H1 (cell line): Measurements from ENCODE around the gene SEC23IP. TPM values are rescaled to one million over a fixed set of nuclear protein-coding genes. Genes with fewer than 3 reads are reported as not detected.

Experiments used
- CTCF ChIA-PET: fragments of 300-600 bp; sonication (Branson Sonifier 250); formaldehyde crosslinking; loops from one replicate; lab custom pipeline; 2021; ENCODE audit not compliant: partially characterized antibody; lab: Charles Lee
- POLR2A ChIA-PET: fragments of 300-600 bp; sonication (Branson Sonifier 250); formaldehyde crosslinking; loops from one replicate; lab custom pipeline; 2021; ENCODE audit warnings: inconsistent platforms; ENCODE audit not compliant: partially characterized antibody; lab: Charles Lee
- DNase-seq, 2 experiments: peaks; one replicate each; pipeline versions ENCODE4 v3.0.0 to v3.0.0-alpha.2; 2010 to 2022; ENCODE audit warnings: low spot score in 2 of 2, low read depth in 1 of 2, mixed read lengths in 1 of 2
- FAIRE-seq: peaks from 2 replicates; lab custom pipeline; 2011; peaks lifted over from hg19 to GRCh38; lab: Jason Lieb, UNC
- H2AFZ ChIP-seq: 2 replicates; pipeline ENCODE4 v1.8.1; 2012; ENCODE audit warnings: low read length, inconsistent platforms
- H2AK5ac ChIP-seq: 2 replicates; pipeline ENCODE4 v1.6.1; 2013; ENCODE audit warnings: low read depth, low read length
- H2BK120ac ChIP-seq: replicated peaks from 2 replicates; pipeline ENCODE3; 2013; ENCODE audit warnings: low read depth, low read length, inconsistent platforms
- H2BK12ac ChIP-seq: 2 replicates; pipeline ENCODE4 v1.6.1; 2013; ENCODE audit warnings: low read depth, low read length
- H2BK15ac ChIP-seq: 2 replicates; pipeline ENCODE4 v1.6.1; 2013; ENCODE audit warnings: low read length
- H2BK20ac ChIP-seq: 2 replicates; pipeline ENCODE4 v1.6.1; 2013; ENCODE audit warnings: low read length
- H2BK5ac ChIP-seq: 2 replicates; pipeline ENCODE4 v1.6.1; 2013; ENCODE audit warnings: low read depth, low read length
- H3K14ac ChIP-seq: 2 replicates; pipeline ENCODE4 v1.6.1; 2013; ENCODE audit warnings: inconsistent platforms; ENCODE audit not compliant: insufficient read length
- H3K18ac ChIP-seq: 2 replicates; pipeline ENCODE4 v1.6.1; 2013; ENCODE audit warnings: low read length; ENCODE audit errors: extremely low read depth
- H3K23ac ChIP-seq: 2 replicates; pipeline ENCODE4 v1.6.1; 2013; ENCODE audit warnings: inconsistent platforms; ENCODE audit not compliant: insufficient read length
- H3K23me2 ChIP-seq: 2 replicates; pipeline ENCODE4 v1.6.1; 2013; ENCODE audit warnings: low read depth, low read length
- H3K27ac ChIP-seq: 2 replicates; pipeline ENCODE4 v1.6.1; 2011; ENCODE audit warnings: low read depth, low read length, inconsistent platforms
- H3K27me3 ChIP-seq, 4 experiments: replicated peaks in 1 of 4; 1 replicate in 1 of 4; 2 replicates in 3 of 4; pipeline versions ENCODE4 v1.6.1 to v1.8.1; 2011 to 2013; ENCODE audit warnings: low read length in 3 of 4, mild to moderate bottlenecking in 3 of 4, inconsistent platforms in 2 of 4, mixed read lengths in 2 of 4, moderate library complexity in 1 of 4; ENCODE audit not compliant: control insufficient read depth in 3 of 4, insufficient read depth in 3 of 4; ENCODE audit errors: extremely low read depth in 1 of 4
- H3K36me3 ChIP-seq, 4 experiments: 2 replicates each; pipeline versions ENCODE4 v1.6.1 to v1.8.1; 2011 to 2013; ENCODE audit warnings: mild to moderate bottlenecking in 4 of 4, low read length in 3 of 4, moderate library complexity in 2 of 4, control low read depth in 1 of 4, inconsistent platforms in 1 of 4; ENCODE audit not compliant: insufficient read depth in 4 of 4, control insufficient read depth in 2 of 4
- H3K4ac ChIP-seq: replicated peaks from 2 replicates; pipeline ENCODE3; 2013; ENCODE audit warnings: low read length, low read depth, mixed read lengths, inconsistent platforms; ENCODE audit not compliant: insufficient read length
- H3K4me1 ChIP-seq, 4 experiments: replicated peaks in 1 of 4; 1 replicate in 1 of 4; 2 replicates in 3 of 4; pipeline versions ENCODE4 v1.6.1 to v1.8.1; 2011 to 2013; ENCODE audit warnings: low read length in 3 of 4, inconsistent platforms in 2 of 4, mixed read lengths in 1 of 4; ENCODE audit not compliant: insufficient read depth in 4 of 4, control insufficient read depth in 3 of 4
- H3K4me2 ChIP-seq, 2 experiments: 2 replicates each; pipeline versions ENCODE4 v1.6.1 to v1.8.1; 2011 to 2013; ENCODE audit warnings: low read depth in 2 of 2, low read length in 2 of 2, control low read depth in 1 of 2, inconsistent platforms in 1 of 2, mild to moderate bottlenecking in 1 of 2; ENCODE audit not compliant: insufficient read depth in 1 of 2
- H3K4me3 ChIP-seq, 4 experiments: fragments of 200-600, 300-600 bp in 1 of 4; sonication (generic), shearing (Covaris generic), sonication (Bioruptor Twin) in 1 of 4; 2 replicates each; pipeline versions ENCODE4 v1.5.1 to v1.8.1; 2011 to 2016; ENCODE audit warnings: low read length in 4 of 4, low read depth in 3 of 4, control low read depth in 2 of 4, inconsistent platforms in 2 of 4, mild to moderate bottlenecking in 2 of 4, mixed read lengths in 1 of 4, moderate library complexity in 1 of 4; ENCODE audit not compliant: insufficient read depth in 2 of 4; ENCODE audit errors: extremely low read depth in 1 of 4
- H3K56ac ChIP-seq: replicated peaks from 2 replicates; pipeline ENCODE3; 2013; ENCODE audit warnings: low read depth, mild to moderate bottlenecking, mixed read lengths, low read length, inconsistent platforms; ENCODE audit not compliant: insufficient read length
- H3K79me1 ChIP-seq: 2 replicates; pipeline ENCODE4 v1.6.1; 2013; ENCODE audit warnings: low read depth, low read length, control low read depth
- H3K79me2 ChIP-seq, 2 experiments: 2 replicates each; pipeline versions ENCODE4 v1.6.1 to v1.8.1; 2012 to 2013; ENCODE audit warnings: low read length in 2 of 2, mild to moderate bottlenecking in 2 of 2, inconsistent platforms in 1 of 2; ENCODE audit not compliant: insufficient read depth in 2 of 2, control insufficient read depth in 1 of 2
- H3K9ac ChIP-seq, 4 experiments: replicated peaks in 1 of 4; 1 replicate in 1 of 4; 2 replicates in 3 of 4; pipeline versions ENCODE4 v1.6.1 to v1.8.1; 2011 to 2013; ENCODE audit warnings: low read depth in 3 of 4, low read length in 3 of 4, control low read depth in 2 of 4, mild to moderate bottlenecking in 2 of 4, moderate library complexity in 2 of 4, inconsistent platforms in 1 of 4; ENCODE audit errors: extremely low read depth in 1 of 4
- H3K9me3 ChIP-seq, 2 experiments: 2 replicates each; pipeline versions ENCODE4 v1.6.1 to v1.8.1; 2012 to 2013; ENCODE audit warnings: mild to moderate bottlenecking in 2 of 2, moderate library complexity in 2 of 2, control low read depth in 1 of 2, inconsistent platforms in 1 of 2, low read depth in 1 of 2, low read length in 1 of 2, mixed read lengths in 1 of 2; ENCODE audit not compliant: insufficient read depth in 2 of 2
- H4K20me1 ChIP-seq, 2 experiments: replicated peaks in 1 of 2; 2 replicates each; pipeline versions ENCODE3 to v1.8.1; 2011 to 2013; ENCODE audit warnings: inconsistent platforms in 2 of 2, low read length in 2 of 2, mild to moderate bottlenecking in 1 of 2; ENCODE audit not compliant: insufficient read depth in 2 of 2, control insufficient read depth in 1 of 2
- H4K5ac ChIP-seq: 2 replicates; pipeline ENCODE4 v1.6.1; 2013; ENCODE audit warnings: low read length, low read depth, mixed read lengths, inconsistent platforms; ENCODE audit not compliant: insufficient read length
- H4K8ac ChIP-seq: 2 replicates; pipeline ENCODE4 v1.8.0; 2013; ENCODE audit warnings: mild to moderate bottlenecking, moderate library complexity, low read length, inconsistent platforms; ENCODE audit not compliant: insufficient read depth; ENCODE audit errors: extremely low read depth
- H4K91ac ChIP-seq: replicated peaks from 2 replicates; pipeline ENCODE3; 2013; ENCODE audit warnings: low read length, mixed read lengths, inconsistent platforms; ENCODE audit not compliant: insufficient read length
- ASH2L ChIP-seq: fragments of 200-600, 300-600 bp; sonication (generic); IDR thresholded peaks from one replicate; pipeline ENCODE4 v1.7.1; 2017; ENCODE audit warnings: low read length
- CEBPB ChIP-seq: IDR thresholded peaks from 2 replicates; pipeline ENCODE4 v1.6.1; 2012; ENCODE audit warnings: low read depth, low read length
- EZH2 ChIP-seq: fragments of 200-600 bp; sonication (generic); IDR thresholded peaks from 2 replicates; pipeline ENCODE4 v1.7.1; 2012; ENCODE audit warnings: low read depth, mild to moderate bottlenecking, moderate library complexity, low read length, inconsistent platforms; ENCODE audit not compliant: severe bottlenecking
- JUN ChIP-seq: IDR thresholded peaks from 2 replicates; pipeline ENCODE4 v1.6.1; 2011; ENCODE audit warnings: low read depth, mild to moderate bottlenecking, improper control_type of control experiment, low read length
- KDM4A ChIP-seq: IDR thresholded peaks from one replicate; pipeline ENCODE4 v1.7.1; 2012; ENCODE audit warnings: low read depth, mild to moderate bottlenecking, moderate library complexity, low read length, inconsistent platforms; ENCODE audit not compliant: severe bottlenecking
- MAFK ChIP-seq: IDR thresholded peaks from 2 replicates; pipeline ENCODE4 v1.6.1; 2012; ENCODE audit warnings: low read depth, mild to moderate bottlenecking, improper control_type of control experiment, low read length
- RAD21 ChIP-seq, 2 experiments: IDR thresholded peaks in 1 of 2; conservative IDR thresholded peaks in 1 of 2; 2 replicates each; pipeline ENCODE4 v1.6.1; 2011; ENCODE audit warnings: low read depth in 2 of 2, low read length in 2 of 2, improper control_type of control experiment in 1 of 2, inconsistent platforms in 1 of 2, mild to moderate bottlenecking in 1 of 2, moderate library complexity in 1 of 2
- RNF2 ChIP-seq: fragments of 200-900, 300-1000 bp; sonication (generic); IDR thresholded peaks from 2 replicates; pipeline ENCODE4 v1.7.1; 2016; ENCODE audit warnings: borderline replicate concordance, low read depth, mild to moderate bottlenecking, antibody characterized with exemption, low read length; ENCODE audit not compliant: poor library complexity, severe bottlenecking; ENCODE audit errors: missing control alignments
- SIX5 ChIP-seq: IDR thresholded peaks from 2 replicates; pipeline ENCODE4 v1.6.1; 2011; ENCODE audit warnings: mild to moderate bottlenecking, low read depth, low read length
- SP1 ChIP-seq: IDR thresholded peaks from 2 replicates; pipeline ENCODE4 v1.6.1; 2011; ENCODE audit warnings: low read depth, low read length
- TCF12 ChIP-seq: IDR thresholded peaks from 2 replicates; pipeline ENCODE4 v1.6.1; 2011; ENCODE audit warnings: low read depth, mild to moderate bottlenecking, low read length
- WGBS, 2 experiments: shearing (Covaris generic) in 1 of 2; methylation state at CpG; one replicate each; pipeline versions ENCODE4 v1.1.6 to v1.1.7; 2013 to 2015; ENCODE audit warnings: low lambda C conversion rate in 2 of 2, mixed read lengths in 2 of 2, inconsistent platforms in 1 of 2, low coverage in 1 of 2, missing lambda C conversion rate in 1 of 2; ENCODE audit not compliant: insufficient replicate concordance in 2 of 2, insufficient coverage in 1 of 2, insufficient read length in 1 of 2; ENCODE audit errors: extremely low coverage in 1 of 2, missing lambda C conversion rate in 1 of 2; 5-methylcytosine and 5-hydroxymethylcytosine counted together
- polyA plus RNA-seq, 7 experiments: library from polyadenylated mRNA; depleted of rRNA in 3 of 7; stranded (reverse) in 5 of 7; unstranded in 2 of 7; fragments of >200 nt in 5 of 7; fragments of 200-250 nt in 2 of 7; gene quantifications; 1 replicate in 5 of 7; 2 replicates in 1 of 7; 4 replicates in 1 of 7; pipeline versions ENCODE4 v1.2.1 to v1.2.3, GENCODE V29; 2011 to 2013; ENCODE audit warnings: missing spikeins in 2 of 7, mixed read lengths in 2 of 7
- total RNA-seq: library from RNA; stranded (reverse); fragmentation: NEBNext Ultra II Directional; extraction: Animal tissue kit (Norgen Biotek cat#: 25700); gene quantifications from 2 replicates; pipeline ENCODE4 v1.2.1, GENCODE V29; 2021
- TF ChIP-seq, protein P1 (sequence below), 3 experiments: IDR thresholded peaks; 1 replicate in 2 of 3; 2 replicates in 1 of 3; pipeline versions ENCODE4 v1.5.1 to v1.6.1; 2011; ENCODE audit warnings: low read length in 3 of 3, mild to moderate bottlenecking in 3 of 3, inconsistent platforms in 2 of 3, low read depth in 1 of 3, moderate library complexity in 1 of 3; ENCODE audit not compliant: insufficient read depth in 1 of 3; ENCODE audit errors: control extremely low read depth in 1 of 3

The SEC23IP gene
- total and polyA plus RNA-seq, 2 of the 8 experiments (the other 6 are each of a cell fraction or from before 2014, with no cell fraction given), result 29.0 to 105 TPM

DNA sequence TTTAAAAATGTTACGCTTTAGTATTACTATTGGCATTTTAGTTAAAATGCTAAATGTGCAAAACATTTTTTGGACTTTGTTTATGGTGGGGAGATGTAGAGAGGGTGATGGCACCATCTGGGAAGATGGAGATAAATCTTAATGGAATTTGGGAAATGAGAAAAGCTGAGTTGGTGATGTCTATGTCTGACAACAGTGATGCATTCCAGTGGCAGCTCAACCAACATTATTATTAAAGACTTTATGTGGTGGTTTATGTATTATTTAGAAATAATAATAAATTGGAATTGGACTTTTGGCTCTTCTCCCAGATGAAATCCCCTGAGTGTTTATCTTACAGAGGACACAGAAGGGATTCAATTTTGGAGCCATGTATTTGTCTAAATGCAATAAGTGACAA lies 77.6 kb downstream of the SEC23IP start:
- Histone ChIP-seq H2AFZ (no peak overlapping the region), H2BK20ac (no peak overlapping the region), H3K4me2 (no peak overlapping the region), H4K20me1 (no peaks in the 10 kb centered on the region), H3K27me3 (no peaks in the 10 kb centered on the region), H3K9ac (no peak overlapping the region), H3K23ac (no peak overlapping the region), H2BK5ac (no peak overlapping the region), H4K5ac (no peak overlapping the region), H3K27ac (no peak overlapping the region), H3K56ac (no peak overlapping the region), H2BK120ac (no peak overlapping the region), H4K91ac (no peak overlapping the region), H3K23me2 (no peaks in the 10 kb centered on the region), H3K14ac (no peak overlapping the region), H2BK12ac (no peak overlapping the region), H3K4me3 (no peak overlapping the region), H3K9me3 (0 out of 4 replicates have a peak, but pooled peaks cover 0 to 7% of the 10 kb centered on the region in 2 experiments), H3K18ac (no peak overlapping the region), H4K8ac (no peak overlapping the region), H2BK15ac (no peak overlapping the region), H2AK5ac (no peak overlapping the region), H3K79me1 (no peaks in the 10 kb centered on the region), H3K79me2 (no peaks in the 10 kb centered on the region), H3K36me3 (no peaks in the 10 kb centered on the region), H3K4me1 (no peaks in the 10 kb centered on the region), H3K4ac (no peak overlapping the region)
- DNase-seq (no peak), FAIRE-seq (no peak)
- ChIA-PET CTCF (no interaction called here), POLR2A (interaction anchor here (1.1 kb wide), 1 partner anchor 211 kb away, joined by 3 read pairs; no protein-coding TSS in a partner anchor)
- WGBS, 2 experiments, result 92% methylated on average over 1 of the region's 1 CpG; no CpG with 5 or more reads in 1 of the 2 experiments
- TF ChIP-seq RAD21 (IDR thresholded peaks at IDR 0.05 in 1 of 2, conservative IDR thresholded peaks at IDR 0.05 in 1 of 2; ENCODE audit: low read depth in 2 of 2, low read length in 2 of 2) (no peak), ASH2L (no peak), RNF2 (no peak), MAFK (no peak), CEBPB (no peak), EZH2 (no peak), KDM4A (no peak), JUN (no peak), SIX5 (no peak), SP1 (no peak), TCF12 (no peak)
- TF ChIP-seq, protein P1, sequence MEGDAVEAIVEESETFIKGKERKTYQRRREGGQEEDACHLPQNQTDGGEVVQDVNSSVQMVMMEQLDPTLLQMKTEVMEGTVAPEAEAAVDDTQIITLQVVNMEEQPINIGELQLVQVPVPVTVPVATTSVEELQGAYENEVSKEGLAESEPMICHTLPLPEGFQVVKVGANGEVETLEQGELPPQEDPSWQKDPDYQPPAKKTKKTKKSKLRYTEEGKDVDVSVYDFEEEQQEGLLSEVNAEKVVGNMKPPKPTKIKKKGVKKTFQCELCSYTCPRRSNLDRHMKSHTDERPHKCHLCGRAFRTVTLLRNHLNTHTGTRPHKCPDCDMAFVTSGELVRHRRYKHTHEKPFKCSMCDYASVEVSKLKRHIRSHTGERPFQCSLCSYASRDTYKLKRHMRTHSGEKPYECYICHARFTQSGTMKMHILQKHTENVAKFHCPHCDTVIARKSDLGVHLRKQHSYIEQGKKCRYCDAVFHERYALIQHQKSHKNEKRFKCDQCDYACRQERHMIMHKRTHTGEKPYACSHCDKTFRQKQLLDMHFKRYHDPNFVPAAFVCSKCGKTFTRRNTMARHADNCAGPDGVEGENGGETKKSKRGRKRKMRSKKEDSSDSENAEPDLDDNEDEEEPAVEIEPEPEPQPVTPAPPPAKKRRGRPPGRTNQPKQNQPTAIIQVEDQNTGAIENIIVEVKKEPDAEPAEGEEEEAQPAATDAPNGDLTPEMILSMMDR (IDR thresholded peaks at IDR 0.05; ENCODE audit: control extremely low read depth in 1 of 3, insufficient read depth in 1 of 3, low read depth in 1 of 3, low read length in 3 of 3), result no peak
